HG03135 (cell line): ENCODE data around the gene NPB.

Experiments
- ATAC-seq: cut with Tn5 transposase; IDR thresholded peaks from one replicate; pipeline ENCODE4 v1.9.1; 2021; ENCODE audit warnings: mild to moderate bottlenecking, moderate library complexity; ENCODE audit not compliant: unreplicated experiment

The NPB gene

GRCh38 chr17:81924557-81925532 lies 22.8 kb downstream of the NPB start:
- no peak for ATAC-seq

- ATAC-seq, result no peak
Observed at GRCh38 chr17:81925860-81926450, 23.9 kb downstream of the NPB start.

GRCh38 chr17:81926451-81927151 lies 24.6 kb downstream of the NPB start:
- peak; percentile 27 for ATAC-seq

GRCh38 chr17:81927152-81927652 lies 25.2 kb downstream of the NPB start:
- no peak for ATAC-seq

- ATAC-seq, result peak; percentile 64
Observed at GRCh38 chr17:81927653-81928543, 25.9 kb downstream of the NPB start, which contains the start of gene MAFG. Gene MAFG, minus strand, starts transcription at chr17:81927735. Its CDS starts 4,550 bp downstream, at chr17:81923185.

GRCh38 chr17:81928544-81929252 lies 26.7 kb downstream of the NPB start:
- ATAC-seq, result no peak

GRCh38 chr17:81929253-81930141 lies 27.5 kb downstream of the NPB start:
- no peak for ATAC-seq

- ATAC-seq, result no peak
Observed at GRCh38 chr17:81930142-81931125, 28.4 kb downstream of the NPB start.

- ATAC-seq, result no peak
Observed at GRCh38 chr17:81931189-81931556, 29.1 kb downstream of the NPB start.

GRCh38 chr17:81931557-81932332 lies 29.7 kb downstream of the NPB start:
- ATAC-seq, result no peak

GRCh38 chr17:81932333-81932983 lies 30.4 kb downstream of the NPB start:
- no peak for ATAC-seq

- no peak for ATAC-seq
Observed at GRCh38 chr17:81933178-81933699, 31.2 kb downstream of the NPB start.

GRCh38 chr17:81934098-81934757 lies 32.2 kb downstream of the NPB start:
- ATAC-seq, result no peak

GRCh38 chr17:81934850-81935708 lies 33.0 kb downstream of the NPB start:
- ATAC-seq, result no peak

- no peak for ATAC-seq
Observed at GRCh38 chr17:81935709-81936084, 33.7 kb downstream of the NPB start.
